HG02852 (cell line): ENCODE data around the gene YPEL2.
"Not testable (repeated sequence)": the region's sequence is repeated elsewhere in the genome, so short reads cannot be mapped to it uniquely, and the experiment has no call there.

Experiments
- ATAC-seq: cut with Tn5 transposase; IDR thresholded peaks from one replicate; pipeline ENCODE4 v1.9.1; 2021; ENCODE audit warnings: mild to moderate bottlenecking, moderate library complexity; ENCODE audit not compliant: unreplicated experiment

YPEL2 gene

DNA sequence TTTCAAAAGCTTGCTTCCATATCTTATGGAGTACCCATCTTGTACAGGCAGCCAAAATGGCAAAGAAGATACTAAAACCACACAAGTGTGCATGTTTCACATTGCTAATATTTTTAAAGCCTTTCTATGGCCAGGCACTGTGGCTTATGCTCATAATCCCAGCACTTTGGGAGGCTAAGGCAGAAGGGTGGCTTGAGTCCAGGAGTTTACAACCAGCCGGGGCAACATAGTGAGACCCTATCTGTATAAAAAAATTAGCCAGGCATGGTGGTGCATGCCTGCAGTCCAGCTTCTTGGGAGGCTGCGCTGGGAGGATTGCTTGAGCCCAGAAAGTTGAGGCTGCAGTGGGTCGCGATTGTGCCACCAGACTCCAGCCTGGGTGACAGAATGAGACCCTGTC, 71.3 kb downstream of the YPEL2 start:
- no peak for ATAC-seq

DNA sequence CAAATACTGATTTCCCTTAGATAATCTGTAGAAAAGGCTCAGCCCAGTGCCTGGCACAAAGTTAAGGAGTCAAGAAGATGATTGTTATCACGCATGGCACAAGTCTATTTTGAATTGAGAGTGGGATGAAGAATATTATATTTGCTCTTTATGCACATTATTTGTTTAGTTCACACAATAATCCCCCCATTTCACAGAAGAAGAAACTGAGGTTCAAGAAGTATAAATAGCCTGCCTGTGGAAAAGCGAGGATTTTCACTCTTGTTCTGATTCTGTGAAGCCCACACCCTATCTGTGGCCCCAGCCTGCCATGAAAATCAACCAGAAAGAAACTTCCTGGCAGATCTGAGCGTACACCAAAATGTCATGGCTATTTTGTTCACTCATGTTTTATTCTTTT, 73.0 kb downstream of the YPEL2 start:
- ATAC-seq = no peak

DNA sequence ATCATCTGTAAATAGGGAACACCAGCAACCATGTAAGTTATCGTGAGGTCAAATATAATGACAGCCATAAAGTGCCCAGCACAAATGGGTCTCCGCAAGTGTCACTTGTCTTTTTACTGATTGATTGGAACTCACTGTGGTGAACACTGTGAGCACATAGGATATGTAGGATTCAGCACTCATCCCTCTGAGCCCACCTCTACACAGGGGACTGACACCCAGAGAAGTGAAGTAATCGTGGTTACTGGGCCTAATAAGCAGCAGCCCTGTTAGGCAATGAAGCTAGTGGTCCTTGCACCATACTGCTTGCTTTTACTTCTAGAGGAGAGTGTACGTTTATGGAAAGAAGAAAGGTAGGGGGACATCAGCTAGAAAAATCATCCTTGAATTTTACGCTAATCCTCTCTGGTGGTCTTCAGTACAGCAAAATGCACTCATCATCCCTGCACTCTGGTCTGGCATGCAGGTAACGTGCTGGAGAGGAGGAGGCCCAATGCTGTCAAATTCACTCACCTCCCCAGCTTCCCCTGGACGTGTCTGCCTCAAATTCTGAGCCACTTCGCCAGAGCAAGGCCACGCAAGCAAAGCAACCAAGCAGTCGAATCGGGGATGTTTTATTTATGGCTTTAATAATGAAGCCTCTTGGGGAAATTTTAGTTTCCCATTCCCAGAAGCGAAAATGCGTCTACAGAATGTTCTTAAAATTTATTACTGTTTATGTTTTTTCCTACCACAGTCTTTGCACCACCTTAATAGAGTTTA, 74.7 kb downstream of the YPEL2 start:
- ATAC-seq = no peak

DNA sequence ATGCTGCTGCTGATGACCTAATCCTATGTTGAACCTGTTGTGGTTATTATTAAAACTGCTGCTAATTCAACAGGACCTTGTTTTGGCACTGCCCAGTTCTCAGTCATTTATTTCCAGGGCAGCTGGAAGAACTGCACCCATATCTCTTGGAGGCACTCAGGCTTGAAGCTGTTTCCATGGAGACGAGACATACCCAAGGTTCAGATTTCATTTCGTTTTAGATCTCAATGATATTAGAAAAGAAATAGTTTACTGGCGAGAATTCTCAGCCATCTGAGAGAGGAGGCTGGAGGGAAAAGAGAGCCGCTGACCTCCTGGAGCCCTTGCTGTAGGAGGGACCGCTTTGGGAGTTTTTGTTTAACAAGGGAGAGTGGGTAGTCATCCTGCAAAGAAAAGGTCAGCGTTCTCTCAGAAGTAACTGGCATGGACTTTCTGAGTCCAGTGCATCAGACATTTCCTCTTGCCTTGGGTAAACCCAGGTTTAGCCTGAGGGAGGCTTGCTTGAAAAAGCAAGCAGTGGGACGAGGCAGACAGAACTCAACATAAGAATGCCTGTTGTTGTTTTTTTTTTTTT, 75.4 kb downstream of the YPEL2 start:
- ATAC-seq = no peak

DNA sequence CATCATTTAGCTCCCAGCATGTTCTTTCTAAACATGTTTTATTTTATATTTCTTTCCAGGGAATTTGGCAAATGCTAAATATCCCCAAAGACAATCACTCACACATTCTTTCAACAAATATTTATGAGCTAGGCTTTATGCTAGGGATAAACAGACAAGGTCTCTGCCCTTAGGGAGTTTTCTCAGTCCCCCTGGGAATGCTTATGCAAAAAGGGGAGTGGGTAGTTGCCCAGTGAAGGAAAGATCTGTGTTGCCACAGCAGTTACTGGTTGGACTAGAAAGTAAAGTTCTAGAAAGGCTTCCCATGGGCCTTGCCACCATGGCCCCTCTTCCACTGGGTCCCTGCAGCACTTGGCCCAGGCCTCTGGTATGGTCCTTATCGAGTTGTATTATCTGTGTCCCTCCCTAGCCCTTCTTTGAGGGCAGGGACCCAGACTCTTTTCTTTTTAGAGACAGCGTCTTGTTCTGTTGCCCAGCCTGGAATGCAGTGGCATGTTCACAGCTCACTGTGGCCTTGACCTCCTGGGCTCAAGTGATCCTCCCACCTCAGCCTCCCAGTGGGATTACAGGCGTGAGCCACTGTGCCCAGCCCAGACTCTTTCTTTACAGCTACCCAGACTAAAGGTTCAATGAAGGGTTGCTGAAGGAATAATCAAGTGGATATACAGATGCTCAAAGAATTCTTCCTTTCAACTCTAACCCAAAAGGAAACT, 78.0 kb downstream of the YPEL2 start:
- no peak for ATAC-seq

DNA sequence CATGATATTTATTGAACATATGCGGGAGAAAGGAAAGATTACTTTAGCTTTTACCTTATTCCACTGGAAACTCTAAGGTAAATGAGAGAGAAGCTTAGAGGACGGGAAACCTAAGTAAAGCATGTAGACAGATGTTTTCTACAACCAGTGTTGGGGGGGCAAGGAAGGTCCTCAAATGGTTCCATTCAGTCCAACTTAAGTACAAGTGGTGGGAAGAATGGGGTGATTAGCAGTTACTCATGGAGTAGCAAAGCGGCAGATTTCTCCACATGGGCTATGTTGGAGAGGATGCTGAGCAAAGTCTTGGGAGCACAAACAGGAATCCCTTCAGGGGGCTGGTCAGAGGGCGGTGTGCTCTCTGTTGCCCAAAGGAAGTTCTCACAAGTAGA, 78.6 kb downstream of the YPEL2 start:
- no peak for ATAC-seq

DNA sequence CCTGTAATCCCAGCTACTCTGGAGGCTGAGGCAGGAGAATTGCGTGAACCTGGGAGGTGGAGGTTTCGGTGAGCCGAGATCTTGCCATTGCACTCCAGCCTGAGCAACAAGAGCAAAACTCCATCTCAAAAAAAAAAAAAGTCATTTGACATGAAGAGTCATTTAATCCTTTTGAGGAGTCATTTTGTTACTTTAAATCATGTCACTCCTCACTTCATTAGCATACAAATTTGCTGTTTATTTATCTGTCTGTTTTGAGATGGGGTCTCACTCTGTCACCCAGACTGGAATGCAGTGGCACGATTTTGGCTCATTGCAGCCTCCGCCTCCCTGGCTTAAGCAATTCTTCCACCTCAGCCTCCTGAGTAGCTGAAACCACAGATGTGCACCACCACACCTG, 81.0 kb downstream of the YPEL2 start:
- not testable (repeated sequence) for ATAC-seq

DNA sequence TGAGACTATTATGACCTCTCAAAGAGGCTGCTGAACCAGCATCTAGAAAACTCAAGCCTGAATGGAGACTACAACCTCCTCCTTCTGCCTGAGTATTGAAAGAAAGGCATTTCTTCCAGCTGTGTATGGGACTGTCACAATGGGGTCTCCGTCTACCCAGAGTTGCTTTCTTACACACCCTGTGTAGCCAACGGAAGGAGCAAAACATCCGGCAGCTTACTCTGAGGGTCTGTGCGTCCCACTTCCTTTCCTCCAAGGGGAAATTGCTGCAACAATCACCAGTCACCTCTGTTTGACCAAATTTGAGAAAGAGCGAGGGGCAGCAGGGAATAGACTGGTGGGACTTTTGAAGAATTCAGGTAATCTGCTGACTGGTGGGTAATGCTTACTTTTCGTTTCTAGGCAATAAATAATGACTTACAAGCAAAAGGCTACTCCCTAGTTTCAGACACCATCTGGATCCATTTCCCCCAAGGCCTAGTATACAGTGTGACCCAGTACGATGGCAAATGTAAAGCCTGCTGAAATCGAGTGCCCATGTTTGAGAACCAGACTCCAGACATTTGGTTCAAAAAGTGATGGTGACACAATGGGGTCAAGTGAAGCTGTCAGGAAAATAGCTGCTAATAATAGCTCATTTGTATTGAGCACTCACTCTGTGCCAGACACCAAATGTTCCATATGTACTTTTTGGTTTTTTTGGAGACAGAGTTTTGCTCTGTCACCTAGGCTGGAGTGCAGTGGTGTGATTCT, 81.7 kb downstream of the YPEL2 start:
- ATAC-seq = no peak

DNA sequence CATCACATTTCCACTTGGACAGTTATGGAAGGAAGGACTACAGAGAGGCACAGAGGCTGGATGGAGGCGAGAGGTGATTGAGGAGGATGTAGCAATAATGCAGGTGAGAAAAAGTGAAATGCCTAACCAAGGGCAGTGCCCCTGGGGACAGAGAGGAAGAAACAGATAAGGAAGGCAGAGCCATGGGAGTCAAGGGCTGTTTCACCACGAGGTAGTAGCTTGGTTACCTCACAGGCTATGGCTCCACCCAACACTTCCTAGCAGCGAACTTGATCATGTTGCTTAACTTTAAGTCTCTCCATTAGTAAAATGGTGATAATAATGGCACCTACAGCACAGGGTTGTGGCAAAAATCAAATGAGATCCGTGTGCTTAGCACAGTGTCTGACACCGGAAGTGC, 83.9 kb downstream of the YPEL2 start:
- no peak for ATAC-seq

DNA sequence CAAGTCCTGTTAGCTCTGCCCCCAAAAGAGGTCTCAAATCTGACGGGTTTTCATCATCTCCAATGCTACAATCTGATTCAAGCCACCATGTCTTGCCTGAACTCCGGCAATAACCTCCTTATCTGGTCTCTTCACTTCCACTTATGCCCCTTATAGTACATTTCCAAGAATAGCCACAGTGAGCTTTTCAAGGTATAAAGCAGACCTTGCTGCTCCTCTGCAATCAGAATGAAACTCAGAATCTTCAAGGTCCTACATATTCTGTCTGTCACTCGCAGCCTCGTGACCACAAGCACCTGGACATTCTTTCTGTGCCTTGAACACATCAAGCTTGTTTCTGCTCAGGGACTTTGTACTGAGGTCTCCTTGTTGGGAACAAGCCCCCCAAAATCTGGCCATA, 84.7 kb downstream of the YPEL2 start:
- no peak for ATAC-seq

DNA sequence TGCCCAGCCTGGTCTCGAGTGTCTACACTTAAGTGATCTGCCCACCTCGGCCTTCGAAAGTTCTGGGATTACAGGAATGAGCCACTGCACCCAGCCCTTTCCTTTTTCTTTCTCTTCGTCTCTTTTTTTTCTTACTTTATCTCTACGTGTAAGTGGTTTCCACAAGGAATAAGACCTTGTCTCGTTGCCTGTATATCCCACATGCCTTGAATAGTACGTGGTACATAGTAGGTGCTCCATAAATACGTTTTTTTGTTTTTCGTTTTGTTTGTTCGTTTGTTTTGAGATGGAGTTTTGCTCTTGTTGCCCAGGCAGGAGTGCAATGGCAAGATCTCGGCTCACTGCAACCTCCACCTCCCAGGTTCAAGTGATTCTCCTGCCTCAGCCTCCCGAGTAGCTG, 86.0 kb downstream of the YPEL2 start:
- ATAC-seq = no peak

DNA sequence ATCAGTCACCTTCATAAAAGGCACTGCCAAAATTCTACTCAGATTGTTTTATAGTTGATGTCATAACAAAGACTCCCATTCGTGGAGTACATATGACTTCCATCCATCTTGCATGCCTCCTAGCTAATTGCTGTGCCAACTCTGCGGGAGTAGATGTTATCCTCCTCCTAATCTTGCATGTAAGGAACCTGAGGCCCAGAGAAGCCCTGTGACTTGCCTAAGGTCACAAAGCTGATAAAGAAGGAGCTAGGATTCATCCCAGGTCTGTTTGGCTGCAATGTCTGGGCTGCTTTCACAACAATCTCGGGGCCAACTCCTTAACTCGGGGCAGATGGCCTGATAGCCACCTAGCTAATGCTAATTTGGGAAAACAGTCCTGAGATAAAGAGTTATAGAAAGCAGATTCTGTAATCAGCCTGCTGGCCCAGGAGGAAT, 87.3 kb downstream of the YPEL2 start:
- ATAC-seq = no peak

DNA sequence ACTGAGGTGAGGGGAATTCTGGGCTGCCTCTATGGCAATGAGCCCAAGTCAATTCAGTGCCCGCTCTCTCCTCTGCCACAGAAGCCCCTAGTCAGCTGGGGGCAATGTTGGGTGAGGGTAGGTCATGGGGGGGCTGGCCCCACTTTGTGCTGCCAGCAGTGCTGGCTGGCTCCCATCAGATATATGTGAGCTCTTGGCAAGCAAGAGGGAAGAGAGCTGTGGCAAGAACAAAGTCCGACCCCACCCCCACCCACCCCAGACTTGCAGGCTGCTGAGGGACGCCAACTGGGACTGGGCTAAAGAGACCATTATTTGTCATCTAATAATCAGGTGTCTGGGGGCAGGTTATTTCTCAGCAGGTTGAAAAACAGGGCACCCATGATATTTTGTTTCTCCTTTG, 89.4 kb downstream of the YPEL2 start:
- no peak for ATAC-seq

DNA sequence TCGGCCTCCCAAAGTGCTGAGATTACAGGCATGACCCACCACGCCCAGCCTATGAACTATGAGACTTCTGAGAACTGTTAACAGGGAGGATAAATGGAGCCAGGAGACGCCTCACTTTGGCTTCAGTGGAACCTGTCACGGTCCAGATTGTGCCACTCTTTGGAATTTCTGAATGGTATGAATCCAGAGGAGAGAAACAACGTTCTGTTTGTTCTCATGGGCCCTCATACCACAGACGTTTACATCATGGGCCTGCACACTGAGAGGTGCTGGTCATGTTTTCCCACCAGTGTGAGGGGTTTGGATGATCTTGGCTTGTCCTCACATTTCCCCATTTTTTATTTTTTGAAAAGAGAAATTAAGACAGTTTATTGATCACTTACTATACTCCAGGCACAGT, 90.3 kb downstream of the YPEL2 start:
- no peak for ATAC-seq

DNA sequence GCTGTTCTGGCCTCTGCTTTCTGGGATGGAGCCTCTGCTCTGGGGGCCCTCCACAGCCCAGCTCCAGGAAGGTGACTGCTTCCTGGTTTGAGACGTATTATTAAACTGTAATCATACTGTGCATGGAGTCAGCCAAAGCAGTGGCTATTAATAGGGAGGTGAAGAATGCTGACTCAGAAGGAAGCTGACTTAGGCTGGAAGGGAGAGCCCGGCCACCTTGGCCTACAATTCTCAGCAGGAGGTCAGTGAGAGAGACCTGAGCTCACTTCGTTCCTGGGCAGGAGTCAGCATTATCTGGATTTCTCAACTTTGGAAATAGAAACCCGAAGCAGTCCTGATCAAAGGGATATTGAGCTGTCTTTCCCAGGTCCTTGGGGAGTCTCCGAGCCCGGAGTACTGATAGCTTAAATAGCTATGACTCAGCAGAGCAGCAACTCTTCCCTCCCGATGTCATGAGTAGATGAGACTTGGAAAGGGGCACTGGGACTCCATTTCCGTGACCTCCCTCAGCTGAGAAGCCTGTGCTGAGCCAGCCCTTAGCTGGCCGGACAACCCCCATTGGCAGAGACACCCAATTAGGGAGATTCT, 91.8 kb downstream of the YPEL2 start:
- ATAC-seq = no peak

DNA sequence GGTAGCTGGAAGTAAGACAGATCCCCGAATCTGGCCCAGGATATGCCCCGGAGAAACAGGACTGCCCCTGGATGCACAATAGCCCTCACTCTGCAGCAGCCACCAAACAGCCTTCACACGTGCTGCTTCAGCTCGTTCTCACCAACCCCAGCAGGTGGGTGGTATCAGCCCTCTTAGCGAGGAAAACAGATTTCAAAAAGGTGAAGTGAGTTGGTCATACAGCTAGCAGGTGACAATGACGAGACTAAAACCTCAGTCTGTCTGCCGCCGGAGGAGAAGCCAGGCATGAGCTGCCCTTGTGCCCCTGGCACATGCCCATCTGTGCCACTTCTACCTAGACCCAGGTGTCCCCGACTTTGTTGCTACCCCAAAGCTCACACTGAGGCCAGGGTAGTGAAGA, 92.4 kb downstream of the YPEL2 start:
- ATAC-seq = no peak

DNA sequence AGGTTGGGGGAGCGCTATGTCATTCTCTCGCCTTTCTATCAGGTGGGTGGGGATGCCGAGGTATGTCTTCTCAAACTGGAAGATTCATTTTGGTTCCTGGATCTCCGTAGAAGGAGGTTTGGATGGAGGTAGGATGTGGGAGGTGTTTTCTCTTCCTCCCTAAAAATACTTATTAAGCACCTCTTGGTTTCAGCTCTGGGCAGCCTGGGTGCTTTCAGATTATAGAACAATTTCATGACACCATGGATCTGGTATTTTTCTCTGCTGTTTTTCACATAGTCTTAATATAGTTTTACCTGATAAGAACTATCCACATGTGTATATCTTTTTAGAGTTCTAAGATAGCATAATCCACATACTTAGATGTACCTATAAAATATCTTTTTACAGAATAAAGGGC, 92.9 kb downstream of the YPEL2 start:
- no peak for ATAC-seq

DNA sequence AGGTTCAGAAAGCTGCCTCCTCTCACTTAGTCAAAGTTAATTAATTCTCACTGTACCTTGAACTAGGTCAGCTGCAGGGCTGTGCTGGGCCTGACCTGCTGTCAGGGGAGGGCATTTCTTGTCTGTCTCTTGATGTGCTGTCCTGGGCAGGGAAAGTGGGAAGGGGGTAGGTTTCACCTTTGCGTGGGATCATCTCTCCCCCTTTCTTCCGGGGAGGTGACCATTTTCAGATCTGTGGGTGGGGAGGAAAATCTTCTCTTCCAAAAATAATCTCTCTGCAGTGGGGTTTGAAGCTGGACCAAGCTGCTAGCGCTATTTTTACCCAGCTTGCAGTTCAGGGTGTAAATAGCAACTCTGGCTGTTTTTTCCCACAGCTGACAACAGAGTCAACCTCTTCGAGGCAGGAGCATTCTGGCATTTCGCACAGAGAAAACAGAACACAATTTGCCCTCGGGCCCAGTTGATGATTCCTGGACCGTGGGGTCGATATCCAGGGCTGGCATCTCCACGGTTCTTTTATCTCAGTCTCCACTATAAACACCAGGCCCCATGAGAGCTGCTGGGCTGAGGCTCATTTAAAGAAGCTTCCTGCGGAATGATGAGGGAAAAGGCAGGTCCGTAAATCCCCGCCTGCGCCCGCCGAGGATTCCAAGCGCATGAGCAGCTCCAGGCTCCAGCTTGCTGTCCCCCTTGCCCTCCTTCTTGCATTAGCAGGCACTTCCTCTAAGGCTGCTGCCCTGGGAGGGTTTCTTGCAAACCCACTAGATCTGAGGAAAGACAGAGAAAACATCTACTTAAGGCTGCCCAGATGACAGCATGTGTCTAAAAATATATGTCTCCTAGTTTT, 93.9 kb downstream of the YPEL2 start:
- no peak for ATAC-seq

DNA sequence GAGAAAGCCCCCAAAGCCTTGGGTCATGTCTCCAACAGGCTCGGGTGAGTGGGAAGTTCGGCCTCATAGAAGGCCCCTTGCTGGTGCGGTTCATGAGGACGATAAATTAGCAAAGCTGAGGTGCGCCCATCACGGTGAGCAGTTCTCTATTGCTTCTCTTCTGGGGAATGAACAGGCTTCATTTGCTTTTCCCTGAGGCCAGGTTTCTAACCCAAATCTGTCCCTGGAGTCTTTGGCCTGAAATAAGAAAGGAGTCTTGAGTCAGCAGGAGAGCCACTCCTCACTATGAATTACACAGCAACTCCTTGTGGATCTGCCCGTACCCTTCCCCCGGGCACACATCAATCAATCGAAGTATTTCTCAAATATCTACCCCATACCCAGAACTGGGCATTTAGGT, 94.6 kb downstream of the YPEL2 start:
- ATAC-seq = no peak

DNA sequence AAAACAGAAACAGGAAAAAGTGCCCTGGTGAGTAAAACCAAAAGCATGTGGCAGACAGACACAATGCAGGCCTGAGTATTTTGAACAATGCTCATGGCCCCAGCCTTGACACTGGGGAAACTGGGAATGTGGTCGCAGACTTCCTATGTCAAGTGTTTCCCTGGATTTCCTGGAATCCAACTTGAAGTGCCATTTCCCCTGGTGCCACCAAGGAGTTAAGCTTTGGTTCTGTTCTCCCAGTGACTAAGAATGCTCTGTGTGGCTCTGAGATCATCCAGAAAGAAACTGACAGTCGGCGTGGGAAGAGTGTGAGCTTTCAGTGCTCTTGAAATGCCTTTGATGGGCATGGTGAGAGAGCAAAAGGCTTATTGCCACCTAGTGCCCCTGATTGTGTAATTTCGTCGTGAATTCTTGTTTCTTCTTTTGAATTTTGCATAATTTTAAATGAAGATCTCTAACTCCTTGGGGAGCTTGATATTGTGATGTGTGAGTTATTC, 96.0 kb downstream of the YPEL2 start:
- no peak for ATAC-seq
